ENCODE results near the gene PM20D2.
"Not testable (repeated sequence)": the region's sequence is repeated elsewhere in the genome, so short reads cannot be mapped to it uniquely, and the experiment has no call there.

PM20D2 gene, protein sequence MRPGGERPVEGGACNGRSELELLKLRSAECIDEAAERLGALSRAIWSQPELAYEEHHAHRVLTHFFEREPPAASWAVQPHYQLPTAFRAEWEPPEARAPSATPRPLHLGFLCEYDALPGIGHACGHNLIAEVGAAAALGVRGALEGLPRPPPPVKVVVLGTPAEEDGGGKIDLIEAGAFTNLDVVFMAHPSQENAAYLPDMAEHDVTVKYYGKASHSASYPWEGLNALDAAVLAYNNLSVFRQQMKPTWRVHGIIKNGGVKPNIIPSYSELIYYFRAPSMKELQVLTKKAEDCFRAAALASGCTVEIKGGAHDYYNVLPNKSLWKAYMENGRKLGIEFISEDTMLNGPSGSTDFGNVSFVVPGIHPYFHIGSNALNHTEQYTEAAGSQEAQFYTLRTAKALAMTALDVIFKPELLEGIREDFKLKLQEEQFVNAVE

DNA sequence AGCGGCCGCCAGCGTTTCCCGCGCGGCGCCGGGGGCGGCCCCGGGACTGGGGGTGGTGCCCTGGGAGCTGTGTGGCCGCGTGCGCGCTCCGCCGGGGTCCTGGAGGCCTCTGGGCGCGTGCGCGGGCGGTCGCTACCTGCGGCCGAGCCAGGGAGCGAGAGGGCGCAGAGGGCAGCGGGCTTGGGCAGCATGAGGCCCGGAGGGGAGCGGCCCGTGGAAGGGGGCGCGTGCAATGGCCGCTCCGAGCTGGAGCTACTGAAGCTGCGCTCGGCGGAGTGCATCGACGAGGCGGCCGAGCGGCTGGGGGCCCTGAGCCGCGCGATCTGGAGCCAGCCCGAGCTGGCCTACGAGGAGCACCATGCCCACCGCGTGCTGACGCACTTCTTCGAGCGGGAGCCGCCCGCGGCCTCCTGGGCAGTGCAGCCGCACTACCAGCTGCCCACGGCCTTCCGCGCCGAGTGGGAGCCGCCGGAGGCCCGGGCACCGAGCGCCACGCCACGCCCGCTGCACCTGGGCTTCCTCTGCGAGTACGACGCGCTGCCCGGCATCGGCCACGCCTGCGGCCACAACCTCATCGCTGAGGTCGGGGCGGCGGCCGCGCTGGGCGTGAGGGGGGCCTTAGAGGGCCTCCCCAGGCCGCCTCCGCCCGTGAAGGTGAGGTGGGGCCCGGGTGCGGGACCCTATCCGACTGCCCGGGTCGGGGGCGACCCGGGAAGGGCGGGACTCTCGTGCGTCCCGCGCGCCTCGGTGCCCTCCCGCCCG lies at the start of gene PM20D2:
TSS of gene PM20D2 (plus strand) at position 100 of the 762 bp plus-strand sequence. CDS start at position 190, 90 bp downstream.
- peak; percentile 88 for DNase-seq

DNA sequence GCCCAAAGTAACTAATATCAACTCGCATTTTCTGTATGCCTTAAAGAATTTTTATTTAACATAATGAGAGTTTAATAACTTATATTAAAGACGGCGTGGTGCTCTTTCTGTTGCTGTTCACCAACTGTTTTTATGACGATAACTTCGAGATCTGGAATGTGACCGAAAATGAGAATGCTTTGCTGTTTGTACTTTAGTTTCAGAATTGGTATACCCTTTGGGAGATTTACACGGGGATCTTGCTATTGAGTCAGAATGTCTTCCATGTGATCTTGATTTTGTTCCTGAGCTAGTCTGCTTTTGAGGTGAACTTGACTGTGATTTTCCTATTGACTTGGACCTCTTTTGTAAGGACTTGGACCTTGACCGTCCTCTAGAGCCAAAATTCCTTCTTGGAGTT lies 47.4 kb upstream of the PM20D2 start:
- DNase-seq, result no peak

- no peak for DNase-seq
These were observed 45.7 kb upstream of the PM20D2 start for GRCh38 chr6:89100114-89100513.

- no peak for DNase-seq
These were observed 35.6 kb upstream of the PM20D2 start for GRCh38 chr6:89110284-89110683.

GRCh38 chr6:89111933-89112332 lies 33.9 kb upstream of the PM20D2 start:
- no peak for DNase-seq

- DNase-seq, result no peak
These were observed 29.2 kb upstream of the PM20D2 start for GRCh38 chr6:89116702-89117101.

- peak; percentile 68 for DNase-seq
These were observed 28.4 kb upstream of the PM20D2 start, which contains the start of gene SRSF12 for GRCh38 chr6:89117211-89118108. TSS of gene SRSF12 (minus strand) at chr6:89118071. CDS start at chr6:89117887, 184 bp downstream.

GRCh38 chr6:89118931-89119330 lies 26.9 kb upstream of the PM20D2 start:
- no peak for DNase-seq

GRCh38 chr6:89120371-89120770 lies 25.5 kb upstream of the PM20D2 start:
- no peak for DNase-seq

DNA sequence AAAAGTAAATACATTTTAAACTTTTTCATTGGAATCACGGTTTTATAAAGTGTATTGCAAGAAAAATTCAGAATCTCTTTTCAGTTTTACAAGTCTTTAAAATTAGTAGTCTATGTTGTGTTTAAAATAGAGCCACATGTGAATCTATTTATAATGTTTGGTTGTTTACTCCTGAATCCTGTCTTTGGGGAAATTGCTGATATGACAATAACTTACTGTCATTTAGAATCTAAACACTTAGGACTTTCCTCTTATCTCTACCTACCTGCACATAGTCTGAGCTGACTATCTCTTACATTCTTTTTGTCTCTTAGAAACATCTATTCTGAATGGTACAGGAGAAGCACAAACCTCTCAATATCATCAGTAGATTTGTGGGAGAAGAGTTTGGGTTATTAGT lies 23.9 kb upstream of the PM20D2 start:
- DNase-seq, result no peak

- peak; percentile 24 for DNase-seq
These were observed 23.2 kb upstream of the PM20D2 start for GRCh38 chr6:89122625-89123024.

DNA sequence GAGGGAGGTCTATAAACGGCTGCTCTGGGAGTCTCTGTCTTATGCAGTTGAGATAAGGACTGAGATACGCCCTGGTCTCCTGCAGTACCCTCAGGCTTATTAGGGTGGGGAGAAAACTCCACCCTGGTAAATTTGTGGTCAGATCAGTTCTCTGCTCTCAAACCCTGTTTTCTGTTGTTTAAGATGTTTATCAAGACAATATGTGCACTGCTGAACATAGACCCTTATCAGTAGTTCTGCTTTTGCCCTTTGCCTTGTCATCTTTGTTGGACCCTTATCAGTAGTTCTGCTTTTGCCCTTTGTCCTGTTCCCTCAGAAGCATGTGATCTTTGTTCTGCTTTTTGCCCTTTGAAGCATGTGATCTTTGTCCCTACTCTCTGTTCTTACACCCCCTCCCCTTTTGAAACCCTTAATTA lies 17.6 kb upstream of the PM20D2 start:
- not testable (repeated sequence) for DNase-seq

DNA sequence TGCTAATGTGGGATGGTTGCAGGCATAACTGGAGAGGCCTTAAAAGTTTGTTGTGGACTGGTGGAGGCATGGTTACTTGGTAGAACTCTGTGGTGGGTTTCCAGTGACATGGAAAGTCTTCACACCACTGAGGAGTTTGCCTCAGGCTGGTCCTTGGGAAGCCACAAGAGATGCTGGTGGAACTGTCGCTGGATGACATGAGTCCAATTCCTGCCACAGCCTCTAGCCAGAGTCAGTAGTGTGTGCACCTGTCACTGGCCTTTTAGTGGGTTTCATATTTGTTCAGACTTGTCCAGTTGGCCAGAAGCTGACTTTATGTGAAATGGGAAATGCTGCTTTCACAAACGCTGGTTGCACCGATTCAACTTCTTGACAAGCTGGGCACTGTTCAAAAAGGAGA lies 14.3 kb upstream of the PM20D2 start:
- no peak for DNase-seq

DNA sequence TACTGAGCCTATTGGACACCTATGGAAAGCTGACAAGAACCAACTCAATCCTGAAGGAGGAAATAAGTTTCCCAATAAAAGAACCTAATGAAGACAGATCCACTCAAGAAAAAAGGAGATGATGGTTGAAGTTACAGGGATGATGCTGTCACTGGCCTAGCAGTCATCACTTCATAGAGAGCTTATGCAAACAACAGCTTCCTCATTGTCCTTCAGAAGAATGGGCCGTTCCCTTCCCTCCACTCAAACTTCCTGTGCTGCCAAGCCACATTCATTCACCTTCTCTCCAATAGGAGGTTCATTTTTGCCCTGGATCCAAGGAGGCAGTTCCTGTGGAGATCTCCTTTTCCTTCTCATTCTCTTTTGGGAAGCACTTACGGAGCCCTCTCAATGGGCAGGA lies 13.8 kb upstream of the PM20D2 start:
- no peak for DNase-seq

DNA sequence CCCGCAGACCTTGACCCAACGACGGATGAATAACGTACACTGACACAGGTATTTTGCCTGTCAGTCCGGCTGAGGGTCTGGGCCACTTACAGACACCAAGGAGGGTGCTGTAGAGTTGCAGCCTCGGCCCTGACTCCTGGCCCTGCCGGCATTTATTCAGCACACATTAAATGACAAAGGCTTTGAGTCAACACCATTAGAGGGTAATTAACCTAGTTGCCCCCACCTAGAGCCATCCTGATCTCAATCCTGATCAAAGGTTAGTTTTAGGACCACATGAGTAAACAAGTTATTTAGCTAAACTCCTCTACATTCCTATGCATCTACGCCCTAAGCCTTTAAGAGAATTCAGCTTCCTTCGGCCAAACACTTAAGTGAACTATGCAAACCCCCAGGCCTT lies 11.9 kb upstream of the PM20D2 start:
- DNase-seq, result no peak

- peak; percentile 44 for DNase-seq
These were observed 11.1 kb upstream of the PM20D2 start for GRCh38 chr6:89134723-89135122.

GRCh38 chr6:89138173-89138572 lies 7.7 kb upstream of the PM20D2 start:
- no peak for DNase-seq

DNA sequence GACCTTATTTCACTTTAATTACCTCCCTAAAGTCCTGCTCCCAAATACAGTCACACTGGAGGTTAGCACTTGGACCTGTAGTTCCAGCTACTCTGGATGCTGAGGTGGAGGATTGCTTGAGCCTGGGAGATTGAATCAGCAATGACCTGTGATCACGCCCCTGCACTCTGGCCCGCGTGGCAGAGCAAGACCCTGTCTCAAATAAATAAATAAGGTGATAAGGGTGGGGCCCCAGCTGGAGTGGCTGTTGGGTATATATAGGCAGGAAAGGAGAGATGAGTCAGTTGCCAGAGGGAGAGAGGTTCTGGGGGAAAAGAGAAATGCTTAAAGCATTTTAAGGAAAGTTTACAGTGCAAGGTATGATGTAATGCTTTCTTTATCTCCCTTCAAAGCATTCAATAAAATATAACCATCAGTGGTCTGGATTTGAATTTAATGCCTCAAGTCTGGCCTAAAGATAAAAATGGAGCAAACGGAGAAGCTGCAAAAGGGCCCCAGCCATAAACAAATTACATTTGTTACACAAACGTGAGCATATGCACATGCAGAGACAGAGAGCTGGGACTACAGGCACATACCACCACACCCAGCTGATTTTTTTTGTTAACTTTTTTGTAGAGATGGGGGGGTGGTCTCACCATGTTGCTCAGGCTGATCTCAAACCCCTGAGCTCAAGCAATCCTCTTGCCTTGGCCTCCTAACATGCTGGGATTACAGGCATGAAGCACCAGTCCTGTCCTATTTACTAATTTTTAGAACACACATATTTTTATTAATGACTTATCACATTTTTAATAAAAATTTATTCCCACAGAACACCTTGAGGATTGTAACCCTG lies 6.1 kb upstream of the PM20D2 start:
- DNase-seq, result no peak

DNA sequence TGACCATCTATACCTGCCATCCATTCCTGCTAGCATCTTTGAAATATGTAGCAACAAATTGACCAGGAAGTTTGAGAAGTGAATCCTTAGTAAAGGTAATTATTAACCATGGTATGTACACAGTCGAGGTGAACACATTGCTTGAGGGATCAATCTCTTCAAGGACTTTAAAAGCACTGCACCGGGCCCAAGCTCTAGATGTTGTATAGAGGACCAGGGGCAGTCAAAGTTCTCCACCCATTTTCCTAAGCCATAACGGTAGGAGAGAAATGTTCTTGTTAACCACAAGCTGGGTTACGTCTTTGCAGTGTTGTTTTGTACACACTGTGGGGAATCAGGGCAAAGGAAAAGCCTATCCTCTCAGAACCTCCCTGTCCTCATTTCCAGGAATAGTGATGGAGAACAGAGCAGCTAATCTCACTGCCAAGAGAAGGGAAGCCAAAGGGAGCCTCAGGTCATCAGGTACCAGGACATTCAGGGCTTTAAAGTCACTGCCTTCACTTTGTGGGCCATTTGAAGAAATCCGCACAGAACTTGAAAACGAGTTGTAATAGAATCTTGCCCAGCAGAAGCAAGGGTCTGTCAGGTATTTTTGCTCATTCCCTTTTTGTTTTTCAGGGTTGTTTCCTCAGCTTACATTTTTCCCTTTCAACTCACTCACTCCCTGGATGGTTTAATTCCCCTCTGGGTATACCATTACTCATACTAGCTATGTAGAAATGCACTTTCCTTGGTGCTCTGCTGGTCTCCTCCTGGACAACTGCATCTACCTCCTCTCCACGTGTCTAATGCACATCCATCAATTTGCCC lies 5.3 kb upstream of the PM20D2 start:
- no peak for DNase-seq

DNA sequence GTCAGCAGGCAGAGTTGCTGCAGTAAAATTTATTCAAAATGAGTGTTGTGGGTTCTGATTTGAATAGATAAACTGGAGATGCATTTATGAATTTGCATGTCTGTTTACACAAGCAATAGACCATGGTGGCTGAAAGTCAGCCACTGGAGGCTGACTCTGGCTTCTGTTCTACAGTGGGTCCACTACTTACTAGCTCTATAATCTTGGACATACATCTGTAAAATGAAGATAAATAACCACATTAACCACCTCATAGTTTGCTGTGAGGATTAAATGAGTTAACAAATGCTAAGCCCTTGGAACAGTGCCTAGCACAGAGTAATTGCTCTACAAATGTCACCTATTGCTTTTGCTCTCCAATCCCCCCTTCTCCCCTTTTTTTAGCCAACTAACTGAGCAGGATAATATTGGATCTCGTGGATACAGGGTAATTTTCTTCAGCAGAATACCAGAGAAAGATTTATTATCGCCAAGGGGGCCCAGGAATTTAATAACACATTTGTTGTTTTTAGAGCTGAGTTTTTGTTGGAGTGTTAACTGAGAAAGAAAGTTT lies 1.4 kb upstream of the PM20D2 start:
- DNase-seq, result no peak
